ENCODE measurements around the gene ARSG. TPM values are rescaled to one million over a fixed set of nuclear protein-coding genes. Genes with fewer than 3 reads are reported as not detected.

ARSG gene
- polyA plus RNA-seq, 1 donor (not counting 4 experiments of a cell fraction or from before 2014, with no cell fraction given): 0.41 TPM

- no peaks in the 10 kb centered on the region for H3K9me3 ChIP-seq (ENCODE audit: control insufficient read depth, low read depth, low read length)
- H3K4me2 ChIP-seq (ENCODE audit: control insufficient read depth, extremely low read depth, insufficient read depth, low read depth, low read length): no peak overlapping the region
- H3K27me3 ChIP-seq (ENCODE audit: control insufficient read depth, extremely low read depth, insufficient read depth, low read length): no peaks in the 10 kb centered on the region
- no peak for DNase-seq (ENCODE audit: low read depth, low spot score)
- TF ChIP-seq CTCF (optimal IDR thresholded peaks at IDR 0.05 in 1 of 3, IDR thresholded peaks at IDR 0.05 in 1 of 3, conservative IDR thresholded peaks at IDR 0.05 in 1 of 3; ENCODE audit: extremely low read depth in 1 of 3, insufficient read depth in 2 of 3, low read length in 3 of 3) (no peak), EZH2 (IDR thresholded peaks at IDR 0.05; ENCODE audit: low read length) (no peak)
- H2AFZ ChIP-seq (ENCODE audit: control insufficient read depth, low read length): no peak overlapping the region
- no peaks in the 10 kb centered on the region for H4K20me1 ChIP-seq (ENCODE audit: control insufficient read depth, extremely low read depth, insufficient read depth, low read length)
- no peak overlapping the region for H3K4me3 ChIP-seq (ENCODE audit: control insufficient read depth in 2 of 3, extremely low read depth in 1 of 3, insufficient read depth in 2 of 3, low read depth in 1 of 3, low read length in 3 of 3)
- FAIRE-seq: no peak
- peaks cover 9% of the 10 kb centered on the region for H3K79me2 ChIP-seq (ENCODE audit: control insufficient read depth, insufficient read depth, low read length)
- H3K36me3 ChIP-seq (ENCODE audit: control insufficient read depth in 2 of 2, extremely low read depth in 1 of 2, insufficient read depth in 2 of 2, low read length in 2 of 2): peaks cover 7 to 32% of the 10 kb centered on the region in 2 experiments
- peaks cover 9% of the 10 kb centered on the region for H3K4me1 ChIP-seq (ENCODE audit: control insufficient read depth, extremely low read depth, insufficient read depth, low read length)
- dilution Hi-C loops (cut with MboI; ENCODE audit: extremely low pct_ligation_motif_present, low sequenced_read_pairs): no loop called here
- H3K27ac ChIP-seq (ENCODE audit: control insufficient read depth, insufficient read depth, low read length): no peak overlapping the region
- H3K9me1 ChIP-seq (ENCODE audit: control insufficient read depth, extremely low read depth, insufficient read depth, low read length): no peaks in the 10 kb centered on the region
- H3K9ac ChIP-seq (ENCODE audit: control insufficient read depth, extremely low read depth, insufficient read depth, low read length): no peak overlapping the region
Observed at GRCh38 chr17:68450391-68450790, 159.1 kb downstream of the ARSG start.

- no peak overlapping the region for H3K4me2 ChIP-seq (ENCODE audit: control insufficient read depth, extremely low read depth, insufficient read depth, low read depth, low read length)
- FAIRE-seq (no peak), DNase-seq (ENCODE audit: low read depth, low spot score) (no peak)
- dilution Hi-C loops (cut with MboI; ENCODE audit: extremely low pct_ligation_motif_present, low sequenced_read_pairs): no loop called here
- no peak overlapping the region for H2AFZ ChIP-seq (ENCODE audit: control insufficient read depth, low read length)
- TF ChIP-seq EZH2 (IDR thresholded peaks at IDR 0.05; ENCODE audit: low read length) (no peak), CTCF (optimal IDR thresholded peaks at IDR 0.05 in 1 of 3, IDR thresholded peaks at IDR 0.05 in 1 of 3, conservative IDR thresholded peaks at IDR 0.05 in 1 of 3; ENCODE audit: extremely low read depth in 1 of 3, insufficient read depth in 2 of 3, low read length in 3 of 3) (no peak)
- no peaks in the 10 kb centered on the region for H3K9me1 ChIP-seq (ENCODE audit: control insufficient read depth, extremely low read depth, insufficient read depth, low read length)
- no peak overlapping the region for H3K27ac ChIP-seq (ENCODE audit: control insufficient read depth, insufficient read depth, low read length)
- H3K27me3 ChIP-seq (ENCODE audit: control insufficient read depth, extremely low read depth, insufficient read depth, low read length): no peaks in the 10 kb centered on the region
- peaks cover 13% of the 10 kb centered on the region for H3K4me1 ChIP-seq (ENCODE audit: control insufficient read depth, extremely low read depth, insufficient read depth, low read length)
- no peaks in the 10 kb centered on the region for H3K9me3 ChIP-seq (ENCODE audit: control insufficient read depth, low read depth, low read length)
- H3K9ac ChIP-seq (ENCODE audit: control insufficient read depth, extremely low read depth, insufficient read depth, low read length): no peak overlapping the region
- H4K20me1 ChIP-seq (ENCODE audit: control insufficient read depth, extremely low read depth, insufficient read depth, low read length): no peaks in the 10 kb centered on the region
- H3K36me3 ChIP-seq (ENCODE audit: control insufficient read depth in 2 of 2, extremely low read depth in 1 of 2, insufficient read depth in 2 of 2, low read length in 2 of 2): peaks cover 7 to 29% of the 10 kb centered on the region in 2 experiments
- H3K79me2 ChIP-seq (ENCODE audit: control insufficient read depth, insufficient read depth, low read length): peaks cover 9% of the 10 kb centered on the region
- no peak overlapping the region for H3K4me3 ChIP-seq (ENCODE audit: control insufficient read depth in 2 of 3, extremely low read depth in 1 of 3, insufficient read depth in 2 of 3, low read depth in 1 of 3, low read length in 3 of 3)
Observed at GRCh38 chr17:68450801-68451200, 159.5 kb downstream of the ARSG start.
